Activated CD4-positive, alpha-beta T cell treated with anti-CD3 and anti-CD28 coated beads, Interleukin-2, amount 10 ng/mL, durations not matched to agents 24 days and 14 days (primary cell): ENCODE measurements around the gene DHX32. TPM values are rescaled to one million over a fixed set of nuclear protein-coding genes. Genes with fewer than 3 reads are reported as not detected.

Experiments
- DNase-seq: peaks from one replicate; pipeline ENCODE4 v3.0.0; 2022
- H3K27ac Mint-ChIP-seq: one replicate; pipeline ENCODE4 v1.8.0; 2022; ENCODE audit warnings: mild to moderate bottlenecking, mixed read lengths
- H3K27me3 Mint-ChIP-seq: one replicate; pipeline ENCODE4 v1.8.0; 2022; ENCODE audit warnings: mixed read lengths
- H3K36me3 Mint-ChIP-seq: one replicate; pipeline ENCODE4 v1.8.0; 2022; ENCODE audit warnings: low read depth, mild to moderate bottlenecking, mixed read lengths
- H3K4me1 Mint-ChIP-seq: one replicate; pipeline ENCODE4 v1.8.0; 2021; ENCODE audit warnings: mixed read lengths
- H3K4me3 Mint-ChIP-seq: one replicate; pipeline ENCODE4 v1.8.0; 2022; ENCODE audit warnings: mild to moderate bottlenecking, moderate library complexity, mixed read lengths
- H3K9me3 Mint-ChIP-seq: one replicate; pipeline ENCODE4 v1.8.0; 2021; ENCODE audit warnings: mixed read lengths
- intact Hi-C: fragments of 100-400 bp; cut with micrococcal nuclease; formaldehyde crosslinking; loops from one replicate; pipeline ENCODE4 v1.15.1; 2023
- total RNA-seq: library from RNA; stranded (reverse); gene quantifications from 2 replicates; pipeline ENCODE4 v1.2.3, GENCODE V29; 2022

DHX32 gene
- total RNA-seq, 1 donor from 2014 or later, result 14.0 TPM

- Mint-ChIP-seq H3K4me1 (no peaks in the 10 kb centered on the region), H3K4me3 (no peak overlapping the region), H3K9me3 (no peaks in the 10 kb centered on the region), H3K27ac (no peak overlapping the region), H3K36me3 (peaks cover 17% of the 10 kb centered on the region), H3K27me3 (no peaks in the 10 kb centered on the region)
- intact Hi-C loops, result no loop called here
- DNase-seq, result no peak
Observed at GRCh38 chr10:125797424-125797823, 83.7 kb downstream of the DHX32 start.

GRCh38 chr10:125795637-125796190 lies 85.4 kb downstream of the DHX32 start:
- no peaks in the 10 kb centered on the region for H3K9me3 Mint-ChIP-seq
- DNase-seq, result no peak
- H3K27me3 Mint-ChIP-seq, result no peaks in the 10 kb centered on the region
- no peak overlapping the region for H3K4me3 Mint-ChIP-seq
- no peak overlapping the region for H3K27ac Mint-ChIP-seq
- peaks cover 23% of the 10 kb centered on the region for H3K36me3 Mint-ChIP-seq
- no peaks in the 10 kb centered on the region for H3K4me1 Mint-ChIP-seq
- intact Hi-C loops, result no loop called here

GRCh38 chr10:125795128-125795527 lies 86.0 kb downstream of the DHX32 start:
- no peaks in the 10 kb centered on the region for H3K4me1 Mint-ChIP-seq
- H3K27me3 Mint-ChIP-seq, result no peaks in the 10 kb centered on the region
- H3K36me3 Mint-ChIP-seq, result peaks cover 23% of the 10 kb centered on the region
- no peak for DNase-seq
- no peak overlapping the region for H3K4me3 Mint-ChIP-seq
- intact Hi-C loops, result no loop called here
- H3K27ac Mint-ChIP-seq, result no peak overlapping the region
- H3K9me3 Mint-ChIP-seq, result no peaks in the 10 kb centered on the region

GRCh38 chr10:125792342-125793300 lies 88.5 kb downstream of the DHX32 start:
- H3K27ac Mint-ChIP-seq, result no peak overlapping the region
- H3K4me3 Mint-ChIP-seq, result no peak overlapping the region
- peaks cover 11% of the 10 kb centered on the region for H3K4me1 Mint-ChIP-seq
- no peak for DNase-seq
- peaks cover 28% of the 10 kb centered on the region for H3K36me3 Mint-ChIP-seq
- H3K9me3 Mint-ChIP-seq, result no peaks in the 10 kb centered on the region
- intact Hi-C loops, result no loop called here
- H3K27me3 Mint-ChIP-seq, result no peaks in the 10 kb centered on the region

- Mint-ChIP-seq H3K4me1 (peaks cover 11% of the 10 kb centered on the region), H3K27ac (no peak overlapping the region), H3K36me3 (peaks cover 19% of the 10 kb centered on the region), H3K9me3 (no peaks in the 10 kb centered on the region), H3K4me3 (no peak overlapping the region), H3K27me3 (no peaks in the 10 kb centered on the region)
- intact Hi-C loops, result no loop called here
- no peak for DNase-seq
Observed at GRCh38 chr10:125788156-125789034, 92.7 kb downstream of the DHX32 start.

Other genes with a start within 250 kb of the DHX32 start
- gene TEX36, start 198.1 kb downstream of the DHX32 start, total RNA-seq, result not detected in 2 replicates
- 40.8 and 43.2 TPM in 2 replicates for gene EDRF1, start 161.6 kb downstream of the DHX32 start, total RNA-seq
- 0.14 TPM in 1 of 2 replicates, not detected in the other for gene MMP21, start 105.5 kb downstream of the DHX32 start, total RNA-seq
- gene UROS, start 58.0 kb downstream of the DHX32 start, total RNA-seq, result 50.6 and 53.8 TPM in 2 replicates
- 135 and 143 TPM in 2 replicates for gene BCCIP, start 57.7 kb downstream of the DHX32 start, total RNA-seq
- gene FANK1, start 15.3 kb upstream of the DHX32 start, total RNA-seq, result 0.38 TPM in 1 of 2 replicates, not detected in the other